Activated CD4-positive, alpha-beta T cell treated with anti-CD3 and anti-CD28 coated beads for 4 hours (primary cell): ENCODE measurements around the gene CEMP1.
"Not testable (repeated sequence)": the region's sequence is repeated elsewhere in the genome, so short reads cannot be mapped to it uniquely, and the experiment has no call there.

Experiments
- DNase-seq, 2 donors: peaks; one replicate each; pipeline ENCODE4 v3.0.0-alpha.2; 2020

The CEMP1 gene

DNA sequence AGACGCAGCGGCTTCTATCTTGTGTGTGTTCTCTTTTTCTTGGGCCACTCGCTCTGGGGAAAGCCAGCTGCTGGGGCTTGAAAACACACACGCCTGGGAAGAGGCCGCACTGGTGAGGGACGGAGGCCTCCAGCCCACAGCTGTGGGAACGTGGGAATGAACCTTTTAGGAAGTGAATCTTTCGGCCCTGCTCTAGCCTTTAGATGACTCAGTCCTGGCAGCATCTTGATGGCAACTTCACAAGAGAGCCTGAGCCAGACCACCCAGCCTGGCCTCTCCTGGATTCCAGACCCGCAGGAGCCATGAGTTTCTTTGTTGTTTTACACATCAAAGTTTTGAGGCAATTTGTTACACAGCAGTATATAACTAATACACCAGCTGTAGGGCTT is 4.4 kb upstream of the CEMP1 start:
- no peak for DNase-seq

DNA sequence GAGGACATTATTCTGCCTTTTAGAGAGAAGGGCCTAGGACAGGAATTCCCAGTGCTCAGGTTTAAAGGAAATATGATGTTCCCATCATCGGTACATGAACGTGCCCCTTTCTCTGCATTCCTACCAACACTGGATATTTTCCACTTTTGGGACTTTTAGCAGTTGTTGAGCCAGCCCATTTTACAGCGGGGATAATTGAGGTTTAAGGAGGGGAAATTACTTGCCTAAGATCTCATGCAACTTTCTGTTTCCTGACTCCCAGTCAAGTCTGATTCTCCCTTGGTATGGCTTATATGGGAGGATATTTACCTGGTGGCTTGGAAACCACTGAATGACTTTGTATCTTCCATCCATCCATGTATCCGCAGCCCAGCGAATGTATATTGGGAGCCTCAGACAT is 3.1 kb upstream of the CEMP1 start:
- DNase-seq: not testable (repeated sequence)

- DNase-seq: no peak
Measured at GRCh38 chr16:2533912-2534311, 2.7 kb upstream of the CEMP1 start.

DNA sequence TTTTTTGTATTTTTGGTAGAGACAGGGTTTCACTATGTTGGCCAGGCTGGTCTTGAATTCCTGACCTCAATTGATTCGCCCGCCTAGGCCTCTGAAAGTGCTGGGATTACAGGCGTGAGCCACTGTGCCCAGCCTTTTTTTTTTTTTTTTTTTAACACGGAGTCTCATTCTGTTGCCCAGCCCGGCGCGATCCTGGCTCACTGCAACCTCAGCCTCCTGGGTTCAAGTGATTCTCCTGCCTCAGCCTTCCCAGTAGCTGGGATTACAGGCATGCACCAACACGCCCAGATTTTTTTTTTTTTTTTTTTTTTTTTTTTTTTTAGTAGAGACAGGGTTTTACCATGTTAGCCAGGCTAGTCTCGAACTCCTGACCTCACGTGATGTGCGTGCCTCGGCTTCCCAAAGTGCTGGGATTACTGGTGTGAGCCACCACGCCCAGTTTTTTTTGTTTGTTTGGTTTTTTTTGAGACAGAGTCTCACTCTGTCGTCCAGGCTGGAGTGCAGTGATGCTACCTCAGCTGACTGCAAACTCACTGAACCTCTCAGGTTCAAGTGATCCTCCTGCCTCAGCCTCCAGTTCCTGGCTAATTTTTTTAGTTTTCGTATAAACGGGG is 2.0 kb upstream of the CEMP1 start:
- not testable (repeated sequence) for DNase-seq

- DNase-seq: peak in 1 of 2 donors; percentile 49
Measured at GRCh38 chr16:2532494-2533141, 1.4 kb upstream of the CEMP1 start.

DNA sequence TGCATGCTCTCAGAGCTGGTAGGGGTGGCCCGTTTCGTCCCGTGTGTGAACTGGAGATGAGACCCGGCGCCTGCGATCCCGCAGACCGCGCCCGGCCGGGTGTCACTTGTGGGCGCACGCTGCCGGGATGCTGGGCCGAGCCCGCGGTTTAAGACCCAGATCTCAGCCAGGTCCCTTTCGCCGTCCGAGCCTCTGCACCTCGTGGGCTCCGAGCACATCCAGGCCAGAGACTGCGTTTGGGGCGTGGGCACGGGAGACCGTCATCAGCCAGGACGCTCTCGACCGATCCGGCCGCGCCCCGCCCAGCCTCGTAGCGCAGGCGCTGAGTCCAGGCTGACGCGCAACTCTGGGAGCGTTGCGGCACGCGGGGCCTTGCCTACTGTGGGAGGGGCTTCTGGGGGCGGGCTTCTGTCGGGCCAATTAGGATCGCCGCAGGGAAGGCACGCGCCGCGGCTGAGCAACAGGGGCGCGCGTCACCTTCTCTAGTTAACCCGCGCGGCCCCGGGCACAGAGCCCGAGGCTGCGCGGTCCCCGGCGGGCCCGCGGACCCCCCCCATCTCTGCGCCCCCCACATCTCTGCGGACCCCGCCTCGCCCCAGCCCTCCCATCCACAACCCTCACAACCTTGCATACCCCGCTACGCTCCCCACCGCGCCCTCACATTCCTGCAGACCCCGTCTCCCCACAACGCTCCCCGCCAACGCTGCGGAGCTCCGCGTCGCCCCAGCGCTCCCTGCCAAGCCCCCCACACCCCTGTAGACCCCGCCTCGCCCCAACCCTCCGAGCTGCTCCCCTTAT is 687 bp upstream of the CEMP1 start:
- peak; percentile 96 to 97 for DNase-seq

DNA sequence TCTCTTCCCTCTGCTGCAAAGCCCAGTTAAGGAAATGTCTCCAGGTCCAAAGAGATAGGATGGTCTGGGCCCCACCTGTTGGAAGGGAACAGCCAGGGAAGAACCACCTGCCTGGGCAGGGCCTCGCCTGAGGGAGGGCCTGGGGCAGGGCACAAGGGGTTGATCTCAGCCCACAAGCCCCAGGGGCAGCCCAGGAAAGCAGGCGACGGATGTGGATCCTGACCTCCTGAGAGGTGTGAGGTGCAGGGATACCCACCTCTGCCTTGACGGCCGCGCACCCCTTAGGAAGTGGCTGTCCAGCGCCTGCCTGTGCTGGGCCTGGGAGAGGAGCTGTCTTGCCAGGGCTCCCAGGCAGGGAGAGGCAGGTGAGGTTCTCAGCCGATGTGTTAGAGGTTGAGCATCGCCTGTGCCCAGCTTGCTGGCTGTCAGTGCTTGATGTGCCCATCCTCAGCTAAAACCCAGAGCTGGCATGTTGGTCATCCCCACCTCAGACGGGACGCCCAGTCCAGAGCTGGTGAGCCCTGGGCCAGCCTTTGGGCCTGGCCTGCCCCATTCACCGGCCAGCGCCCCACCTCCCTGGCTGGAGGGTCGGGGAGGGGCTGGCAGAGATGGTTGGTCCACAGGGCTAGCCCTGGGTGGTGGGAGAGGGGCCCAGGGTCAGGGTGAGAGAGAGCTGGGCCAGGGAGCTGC is 434 bp downstream of the CEMP1 start:
- DNase-seq: no peak

DNA sequence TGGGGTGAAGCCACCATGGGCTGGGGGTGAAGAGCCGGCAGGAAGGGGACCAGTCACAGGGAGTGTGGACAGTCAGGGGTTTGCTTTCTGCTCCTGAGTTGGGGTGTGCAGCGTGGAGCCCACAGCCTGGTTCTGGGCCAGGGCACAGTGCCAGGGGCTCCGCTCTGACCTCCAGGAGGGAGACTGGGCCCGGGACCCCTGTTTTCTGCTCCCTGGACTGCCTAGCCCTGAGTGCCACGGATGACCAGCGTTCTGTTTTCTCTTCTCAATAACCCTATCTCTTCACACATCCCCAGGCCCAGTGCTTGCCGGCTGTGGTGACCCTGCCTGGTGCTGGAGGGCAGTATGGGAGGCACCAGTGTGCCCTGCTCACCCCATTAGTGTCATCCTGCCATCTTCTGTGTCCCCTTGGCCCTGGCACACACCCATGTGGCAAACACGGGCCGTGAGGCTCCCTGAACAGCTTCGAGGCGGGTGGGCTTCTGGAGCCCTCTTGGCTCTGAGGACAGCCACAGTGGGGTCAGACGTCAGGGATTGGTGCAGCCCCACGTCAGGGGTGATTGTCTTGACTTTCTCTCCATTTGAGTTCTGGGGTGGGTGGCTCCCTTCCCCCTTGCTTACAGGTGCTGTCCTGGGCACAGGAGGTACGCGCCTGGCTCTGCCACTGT is 1.1 kb downstream of the CEMP1 start:
- no peak for DNase-seq

- DNase-seq: no peak
Measured at GRCh38 chr16:2529061-2529931, 1.9 kb downstream of the CEMP1 start.

DNA sequence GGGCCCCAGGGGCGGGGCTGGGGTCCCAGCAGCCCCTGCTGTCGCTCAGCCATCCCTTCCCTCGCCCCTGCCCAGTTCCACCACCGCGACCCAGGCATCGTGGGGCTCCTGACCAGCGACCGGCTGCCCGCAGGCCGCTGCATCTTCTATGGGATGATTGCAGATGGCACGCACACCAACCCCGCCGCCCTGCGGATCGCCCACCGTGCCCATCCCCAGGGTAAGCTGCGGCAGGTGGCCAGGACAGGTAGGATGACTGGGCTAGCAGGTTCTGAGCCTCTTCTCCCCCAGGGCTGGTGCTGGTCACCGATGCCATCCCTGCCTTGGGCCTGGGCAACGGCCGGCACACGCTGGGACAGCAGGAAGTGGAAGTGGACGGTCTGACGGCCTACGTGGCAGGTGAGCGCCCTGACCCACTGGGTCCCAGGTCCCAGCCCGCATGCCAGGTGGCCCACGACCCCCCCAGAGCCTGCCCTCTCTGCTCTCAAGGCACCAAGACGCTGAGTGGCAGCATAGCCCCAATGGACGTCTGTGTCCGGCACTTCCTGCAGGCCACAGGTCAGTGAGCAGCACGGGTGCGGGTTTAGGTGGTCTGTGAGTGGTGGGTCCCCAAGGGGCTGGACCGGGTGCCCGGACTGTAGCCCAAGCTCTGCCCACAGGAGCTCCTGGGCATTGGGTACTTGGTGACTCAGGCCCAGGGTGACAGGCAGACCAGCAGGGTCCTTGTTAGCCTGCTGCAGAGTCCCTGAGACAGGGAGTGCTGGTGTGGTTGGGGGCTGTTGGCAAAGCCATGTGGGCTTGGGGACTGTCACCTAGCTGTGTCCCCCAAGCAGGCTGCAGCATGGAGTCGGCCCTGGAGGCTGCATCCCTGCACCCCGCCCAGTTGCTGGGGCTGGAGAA is 2.8 kb downstream of the CEMP1 start:
- no peak for DNase-seq

GRCh38 chr16:2527784-2528100 is 3.5 kb downstream of the CEMP1 start:
- DNase-seq: no peak

GRCh38 chr16:2527071-2527783 is 4.0 kb downstream of the CEMP1 start:
- DNase-seq: no peak

DNA sequence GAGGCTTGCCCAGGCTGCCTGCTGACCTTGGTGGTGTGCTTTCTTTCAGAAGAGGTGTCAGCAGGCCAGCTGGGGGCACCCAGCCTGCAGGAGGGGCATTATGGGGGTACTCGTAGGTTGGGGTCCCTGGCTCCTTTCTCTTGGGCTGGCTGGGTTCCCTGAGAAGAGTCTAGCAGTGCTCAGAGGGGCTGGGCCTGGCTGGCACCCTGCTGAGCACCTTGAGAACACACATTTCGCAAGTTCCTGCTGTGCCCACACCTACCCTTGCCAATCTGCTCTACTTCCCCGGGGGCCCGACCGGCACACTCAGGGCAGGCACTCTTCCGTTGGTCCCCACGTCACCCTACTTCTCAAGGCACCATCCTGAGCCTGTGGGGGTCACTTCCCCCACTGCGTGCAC is 5.1 kb downstream of the CEMP1 start:
- DNase-seq: no peak

DNA sequence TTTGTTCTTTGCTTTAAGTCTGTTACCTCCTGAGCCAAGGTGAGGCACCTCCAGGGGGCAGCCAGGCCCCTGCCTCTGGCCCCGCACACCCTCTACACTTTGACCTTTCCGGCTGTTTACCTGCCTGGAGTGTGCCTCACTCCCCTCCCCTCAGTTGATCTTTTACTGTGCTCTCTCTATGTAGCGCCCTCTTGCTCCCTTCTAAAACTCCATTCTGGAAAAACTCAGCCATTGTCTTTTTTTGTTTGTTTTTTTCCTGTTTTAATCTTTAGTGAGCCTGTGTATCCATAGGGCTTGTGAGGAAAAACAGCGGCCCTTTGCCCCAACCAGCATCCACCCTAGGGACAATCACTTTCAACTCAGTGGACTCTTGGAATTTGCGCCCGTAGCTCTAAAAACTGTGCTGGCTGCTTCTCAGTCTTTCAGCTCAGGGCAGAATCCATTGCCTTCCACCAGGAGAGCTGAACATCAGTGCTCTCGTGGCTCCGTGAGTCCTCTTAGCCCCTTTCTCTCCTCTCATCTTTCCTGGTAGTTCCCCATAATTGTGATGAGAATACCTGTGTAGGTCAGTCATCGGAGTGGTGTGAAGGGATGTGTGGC is 6.8 kb downstream of the CEMP1 start:
- DNase-seq: no peak

DNA sequence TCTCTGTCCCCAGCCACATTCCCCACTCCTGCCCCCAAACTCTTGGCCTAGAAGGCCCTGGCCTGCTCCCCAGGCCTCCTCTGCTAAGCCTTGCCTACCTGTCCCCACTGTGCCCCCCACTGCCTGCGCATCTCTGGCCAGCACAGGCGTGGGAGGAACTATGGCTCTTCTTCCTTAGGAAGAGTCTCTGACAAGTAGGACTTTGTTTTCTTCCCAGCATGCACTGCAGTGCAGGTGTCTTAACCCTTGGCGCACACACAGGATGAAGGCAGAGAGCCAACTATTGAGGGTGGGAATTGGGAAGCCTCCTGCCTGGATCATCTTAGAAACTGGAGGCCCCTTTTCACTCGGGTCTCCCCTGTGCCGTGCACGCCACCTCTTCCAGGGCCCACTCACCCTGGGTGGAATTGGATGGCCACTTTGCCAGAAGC is 7.4 kb downstream of the CEMP1 start:
- no peak for DNase-seq

- DNase-seq: peak; percentile 40 to 53
Measured at GRCh38 chr16:2520784-2521531, 10.2 kb downstream of the CEMP1 start.

DNA sequence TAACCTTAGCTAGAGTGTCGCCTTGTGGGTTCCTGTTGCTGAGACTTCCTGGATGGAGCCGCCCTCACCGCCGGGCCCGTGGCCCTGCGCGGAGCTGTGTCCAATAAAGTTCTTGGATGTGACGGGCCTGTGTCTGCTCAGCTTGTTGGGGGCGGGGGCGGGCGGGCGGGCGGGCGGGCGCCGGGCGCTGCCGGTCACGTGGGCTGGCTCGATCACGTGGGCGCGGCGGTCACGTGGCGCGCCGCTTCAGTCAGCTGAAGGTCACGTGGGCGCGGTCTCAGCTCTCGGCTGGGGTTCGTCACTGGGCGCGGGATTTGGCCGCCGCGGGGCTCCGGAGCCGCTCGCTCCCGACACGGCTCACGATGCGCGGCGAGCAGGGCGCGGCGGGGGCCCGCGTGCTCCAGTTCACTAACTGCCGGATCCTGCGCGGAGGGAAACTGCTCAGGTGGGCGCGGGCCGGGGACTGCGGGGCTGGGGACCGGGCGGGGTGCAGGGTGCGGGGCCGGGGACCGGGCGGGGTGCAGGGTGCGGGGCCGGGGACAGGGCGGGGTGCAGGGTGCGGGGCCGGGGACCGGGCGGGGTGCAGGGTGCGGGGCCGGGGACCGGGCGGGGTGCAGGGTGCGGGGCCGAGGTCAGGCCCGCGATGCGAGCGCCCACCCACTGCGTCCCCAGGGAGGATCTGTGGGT is 11.0 kb downstream of the CEMP1 start, which contains the start of gene AMDHD2:
Gene AMDHD2 (plus strand): TSS at position 275 of the 687 bp plus-strand sequence. CDS start 88 bp downstream, at position 363.
- DNase-seq: peak; percentile 86 to 90

- DNase-seq: no peak
Measured at GRCh38 chr16:2519711-2520080, 11.5 kb downstream of the CEMP1 start.
